Measurements from ENCODE around the gene CA12.
"Not testable (repeated sequence)": the region's sequence is repeated elsewhere in the genome, so short reads cannot be mapped to it uniquely, and the experiment has no call there.

Gene CA12

GRCh38 chr15:63357061-63357460 is 24.6 kb downstream of the CA12 start:
- no peak for DNase-seq (ENCODE audit: low read depth)

DNA sequence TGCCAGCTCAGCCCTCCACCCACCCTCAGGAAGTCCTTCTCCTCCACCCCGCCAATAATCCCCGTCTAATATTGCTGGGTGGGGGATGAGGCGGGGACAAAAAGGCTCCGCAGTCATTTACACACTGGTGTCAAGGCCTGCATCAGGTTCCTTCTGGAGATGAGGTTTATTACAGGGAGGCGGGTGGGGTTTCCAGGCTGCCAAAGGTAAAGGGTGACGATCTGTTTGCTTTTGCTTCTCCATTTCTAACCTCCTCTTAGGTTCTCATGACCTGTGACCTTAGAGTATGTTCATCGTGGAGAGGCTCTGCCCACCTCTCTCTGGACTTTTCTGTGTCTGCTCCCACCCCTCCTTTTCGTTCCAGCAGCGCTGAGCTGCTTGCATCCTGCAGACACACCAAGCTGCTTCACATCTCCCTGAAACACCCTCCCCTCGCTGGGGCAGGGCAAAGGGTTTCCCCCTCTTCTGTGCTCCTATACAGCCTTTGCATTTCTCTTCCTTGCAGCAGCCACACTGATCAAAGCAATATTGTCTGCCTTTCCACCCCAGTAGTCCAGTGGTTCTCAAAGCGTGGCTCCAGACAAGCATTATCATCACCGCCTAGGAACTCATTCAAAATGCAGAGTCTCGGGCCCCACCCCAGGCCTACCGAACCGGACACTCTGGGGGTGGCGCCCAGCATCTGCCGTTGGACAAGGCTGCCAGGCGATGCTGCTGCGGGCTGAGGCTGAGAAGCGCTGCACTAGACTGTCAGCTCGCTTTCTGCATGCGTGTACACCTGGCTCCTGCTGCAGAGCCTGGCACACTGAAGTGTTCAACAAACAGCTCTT is 26.6 kb downstream of the CA12 start:
- DNase-seq (ENCODE audit: low read depth): no peak

DNA sequence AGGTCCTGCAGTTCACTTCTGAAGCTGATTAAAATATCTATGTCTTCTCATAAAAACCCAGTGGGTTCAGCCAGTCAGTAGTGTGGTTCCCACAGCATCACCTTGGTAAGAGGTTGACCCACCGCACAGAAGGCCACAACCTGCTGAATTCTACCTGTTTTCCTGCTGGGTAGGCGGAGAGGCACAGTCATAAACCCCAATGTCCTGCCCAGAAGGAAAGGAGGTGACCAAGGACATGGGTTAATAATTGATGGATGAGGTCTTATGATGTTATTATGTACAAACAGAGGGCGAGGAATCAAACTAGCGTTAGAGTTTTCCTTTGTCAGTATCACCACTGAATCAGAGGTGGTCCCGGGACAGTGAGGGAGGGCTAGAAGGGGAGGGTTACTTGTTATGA is 27.8 kb downstream of the CA12 start:
- DNase-seq (ENCODE audit: low read depth): no peak

GRCh38 chr15:63353261-63353660 is 28.4 kb downstream of the CA12 start:
- no peak for DNase-seq (ENCODE audit: low read depth)

DNA sequence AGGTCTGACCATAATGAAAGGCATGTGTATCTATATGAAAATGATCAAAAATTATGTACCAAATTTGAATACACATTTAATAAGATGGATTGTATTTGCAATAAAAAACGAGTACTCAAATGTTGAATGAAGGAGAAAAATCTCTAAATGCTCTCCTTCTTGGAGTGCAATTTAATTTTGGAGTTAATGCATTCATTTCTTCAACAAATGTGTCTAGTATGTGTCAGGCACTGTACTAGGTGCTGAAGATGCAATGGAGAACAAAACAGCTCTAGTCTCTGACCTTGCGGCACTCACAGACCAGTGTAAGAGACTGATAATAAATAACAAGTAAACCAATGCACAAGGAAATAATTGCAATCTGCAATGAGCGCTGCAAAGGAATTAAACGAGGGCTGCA is 28.8 kb downstream of the CA12 start:
- no peak for DNase-seq (ENCODE audit: low read depth)

- DNase-seq (ENCODE audit: low read depth): no peak
Observed at GRCh38 chr15:63351170-63351569, 30.5 kb downstream of the CA12 start.

DNA sequence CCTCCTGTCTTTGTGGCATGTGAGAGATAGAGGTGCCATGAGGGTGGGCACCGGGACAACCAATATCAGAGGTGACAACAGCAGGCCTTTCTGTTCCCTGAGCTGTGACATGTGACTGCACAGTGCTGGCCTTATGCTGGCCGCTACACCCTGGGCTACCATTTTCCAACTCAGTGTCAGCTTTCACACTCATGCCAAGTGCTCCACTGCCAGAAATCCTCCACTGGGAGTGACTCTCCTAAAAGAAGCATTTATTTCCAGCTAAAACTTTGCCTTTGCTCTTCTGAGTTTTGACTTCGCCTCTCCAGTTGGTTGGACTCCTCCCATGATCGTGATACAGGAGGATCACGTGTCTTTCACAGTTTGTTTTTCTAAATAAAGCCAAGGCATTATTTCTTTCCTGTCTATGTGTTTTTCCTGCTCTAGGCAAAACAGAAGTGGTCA is 31.4 kb downstream of the CA12 start:
- DNase-seq (ENCODE audit: low read depth): no peak

GRCh38 chr15:63349621-63350020 is 32.0 kb downstream of the CA12 start:
- DNase-seq (ENCODE audit: low read depth): no peak

GRCh38 chr15:63349156-63349555 is 32.5 kb downstream of the CA12 start:
- no peak for DNase-seq (ENCODE audit: low read depth)

- DNase-seq (ENCODE audit: low read depth): no peak
Observed at GRCh38 chr15:63348392-63348791, 33.3 kb downstream of the CA12 start.

DNA sequence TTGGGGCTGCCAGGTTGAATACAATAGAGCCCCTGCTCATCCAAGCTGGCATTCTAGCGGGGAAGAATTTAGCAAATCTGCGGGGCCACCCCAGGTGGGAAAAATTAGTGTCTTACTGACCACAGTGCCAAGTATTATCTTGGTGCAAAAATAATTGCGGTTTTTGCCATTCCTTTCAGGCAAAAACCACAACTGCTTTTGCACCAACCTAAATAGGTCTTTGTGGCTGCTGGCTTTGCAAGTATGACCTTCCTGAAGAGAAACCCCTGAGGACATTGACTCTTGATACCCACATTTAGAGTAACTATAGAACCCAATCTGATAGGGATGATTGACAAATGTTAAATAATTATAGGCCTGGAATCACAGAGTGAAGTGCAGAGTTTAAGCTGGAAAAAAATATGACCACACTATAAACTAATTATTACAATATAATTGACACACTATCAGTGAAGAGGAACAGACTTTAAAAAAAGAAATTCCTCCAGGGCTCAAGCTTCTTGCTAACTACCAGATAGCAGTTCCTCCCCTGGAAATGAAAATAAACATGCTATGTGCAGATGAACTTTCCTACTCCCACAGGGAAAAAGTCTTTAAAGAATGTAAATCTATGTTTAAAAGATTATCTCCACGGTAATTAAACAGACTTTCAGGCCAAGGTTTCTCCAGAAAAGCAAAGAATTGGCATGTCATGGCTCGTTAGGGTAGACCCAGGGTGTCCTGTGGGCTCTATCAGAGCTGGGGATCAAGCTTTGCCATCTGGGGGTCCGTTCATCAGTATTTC is 34.4 kb downstream of the CA12 start:
- DNase-seq (ENCODE audit: low read depth): no peak

GRCh38 chr15:63345391-63345752 is 36.3 kb downstream of the CA12 start:
- DNase-seq (ENCODE audit: low read depth): no peak

DNA sequence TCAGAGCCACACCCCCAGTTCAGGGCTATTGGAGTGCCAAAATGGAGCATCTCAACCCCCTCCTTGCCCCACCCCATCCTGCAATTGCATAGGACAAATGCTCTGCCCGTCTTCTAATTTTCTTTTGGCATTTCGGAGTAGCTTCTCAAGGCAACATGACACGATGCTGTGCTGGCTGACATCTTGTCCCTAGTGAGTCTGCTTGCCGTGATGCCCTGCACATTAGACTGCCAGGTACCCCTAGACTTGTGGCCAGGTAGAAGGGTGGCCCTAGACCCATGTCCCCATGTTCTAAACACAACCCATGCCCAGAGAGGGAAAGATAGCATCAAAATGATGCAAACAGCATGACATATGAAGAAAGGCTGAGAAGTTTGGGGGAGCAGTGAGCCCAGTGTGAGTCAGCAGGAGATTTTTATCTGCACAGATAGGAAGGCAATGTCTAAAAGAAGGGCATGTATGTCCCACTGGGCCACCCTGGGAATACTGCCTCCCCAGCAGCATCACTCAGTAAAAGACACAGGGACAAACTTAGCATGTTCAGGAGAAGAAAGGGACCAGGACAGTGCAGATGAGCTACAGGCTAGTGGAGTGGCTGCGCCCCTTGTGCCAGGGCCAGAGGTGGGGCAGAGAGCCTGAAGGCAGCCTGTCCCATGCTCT is 36.8 kb downstream of the CA12 start:
- no peak for DNase-seq (ENCODE audit: low read depth)

GRCh38 chr15:63342996-63343562 is 38.6 kb downstream of the CA12 start:
- not testable (repeated sequence) for DNase-seq (ENCODE audit: low read depth)

GRCh38 chr15:63341898-63342297 is 39.7 kb downstream of the CA12 start:
- DNase-seq (ENCODE audit: low read depth): no peak

- no peak for DNase-seq (ENCODE audit: low read depth)
Observed at GRCh38 chr15:63340878-63341277, 40.8 kb downstream of the CA12 start.

DNA sequence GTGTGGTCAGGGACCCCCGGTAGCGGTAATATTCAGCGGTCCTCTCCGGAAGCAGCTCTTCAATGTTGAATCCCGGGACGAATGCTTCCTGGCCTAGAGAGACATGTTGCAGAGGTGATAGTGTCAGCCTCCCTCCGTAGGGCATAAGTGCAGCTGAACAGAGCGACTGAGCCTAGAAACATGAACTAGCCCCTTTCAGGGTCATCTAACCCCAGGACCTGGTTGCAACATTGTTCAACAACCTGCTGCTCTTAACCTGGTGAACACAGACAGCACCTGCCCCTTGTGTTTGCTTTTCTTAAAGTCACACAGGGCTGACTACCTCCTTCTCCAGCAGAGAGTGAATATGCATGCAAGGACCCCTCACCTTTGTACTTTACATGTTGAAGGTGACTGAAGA is 41.3 kb downstream of the CA12 start:
- DNase-seq (ENCODE audit: low read depth): no peak

DNA sequence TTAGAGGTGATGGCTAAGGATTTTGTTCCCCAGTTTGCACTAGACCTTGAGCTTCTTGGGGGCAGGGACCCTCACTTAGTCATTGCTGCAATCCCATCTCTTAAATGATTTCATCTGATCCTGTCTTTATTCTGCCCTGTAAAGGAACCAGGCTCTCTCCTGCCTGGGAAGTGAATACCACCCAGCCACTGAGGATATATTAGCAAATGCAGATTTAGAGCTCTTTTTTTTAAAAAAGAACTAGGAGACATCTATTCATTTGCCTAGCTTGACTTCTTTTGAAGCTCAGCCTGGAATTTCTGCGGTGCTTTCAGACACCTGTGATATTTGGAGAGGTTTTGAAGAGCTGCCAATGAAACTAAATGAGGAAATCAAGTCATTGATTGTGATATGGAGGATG is 41.8 kb downstream of the CA12 start:
- no peak for DNase-seq (ENCODE audit: low read depth)

GRCh38 chr15:63339006-63339766 is 42.5 kb downstream of the CA12 start:
- DNase-seq (ENCODE audit: low read depth): no peak

GRCh38 chr15:63338170-63338569 is 43.5 kb downstream of the CA12 start:
- DNase-seq (ENCODE audit: low read depth): no peak

GRCh38 chr15:63337046-63337445 is 44.6 kb downstream of the CA12 start:
- no peak for DNase-seq (ENCODE audit: low read depth)
